GM12878 (cell line): ENCODE data around the gene GABBR2.

Experiments used
- CREB1 ChIP-seq: IDR thresholded peaks from 2 replicates; pipeline ENCODE4 v1.6.1; 2012; ENCODE audit warnings: low read depth, mild to moderate bottlenecking, inconsistent platforms
- TF ChIP-seq, protein P1 (sequence below), 3 experiments: IDR thresholded peaks in 2 of 3; conservative IDR thresholded peaks in 1 of 3; 2 replicates each; pipeline ENCODE4 v1.5.1; 2011; ENCODE audit warnings: low read depth in 3 of 3, low read length in 3 of 3, mild to moderate bottlenecking in 3 of 3, control low read depth in 2 of 3, moderate library complexity in 2 of 3, inconsistent platforms in 1 of 3, mixed read lengths in 1 of 3; ENCODE audit not compliant: control insufficient read depth in 2 of 3, insufficient read depth in 1 of 3; ENCODE audit errors: extremely low read depth in 1 of 3
- TF ChIP-seq, protein P2 (sequence below): IDR thresholded peaks from 2 replicates; pipeline ENCODE4 v1.6.1; 2012; ENCODE audit warnings: low read depth, low read length, improper control_type of control experiment

DNA sequence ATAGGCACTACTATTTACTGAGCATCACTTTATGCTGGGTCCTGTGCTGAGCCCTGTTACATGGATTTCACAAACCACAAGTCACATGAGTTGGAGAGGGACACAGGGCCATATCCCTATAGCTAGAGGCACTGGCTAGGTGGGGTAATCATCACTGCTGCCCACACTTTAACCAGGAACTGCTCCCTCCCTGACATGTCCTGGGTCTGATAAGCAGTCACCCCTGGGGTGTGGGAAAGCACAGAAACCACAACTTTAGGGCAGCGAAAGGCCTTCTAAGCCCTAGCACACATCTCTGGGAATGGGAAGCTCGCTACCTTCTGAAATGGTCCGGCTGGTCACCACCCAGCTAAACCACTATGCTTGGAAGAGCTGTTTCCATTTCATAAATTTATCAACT, 468.3 kb downstream of the GABBR2 start:
- TF ChIP-seq, protein P1, sequence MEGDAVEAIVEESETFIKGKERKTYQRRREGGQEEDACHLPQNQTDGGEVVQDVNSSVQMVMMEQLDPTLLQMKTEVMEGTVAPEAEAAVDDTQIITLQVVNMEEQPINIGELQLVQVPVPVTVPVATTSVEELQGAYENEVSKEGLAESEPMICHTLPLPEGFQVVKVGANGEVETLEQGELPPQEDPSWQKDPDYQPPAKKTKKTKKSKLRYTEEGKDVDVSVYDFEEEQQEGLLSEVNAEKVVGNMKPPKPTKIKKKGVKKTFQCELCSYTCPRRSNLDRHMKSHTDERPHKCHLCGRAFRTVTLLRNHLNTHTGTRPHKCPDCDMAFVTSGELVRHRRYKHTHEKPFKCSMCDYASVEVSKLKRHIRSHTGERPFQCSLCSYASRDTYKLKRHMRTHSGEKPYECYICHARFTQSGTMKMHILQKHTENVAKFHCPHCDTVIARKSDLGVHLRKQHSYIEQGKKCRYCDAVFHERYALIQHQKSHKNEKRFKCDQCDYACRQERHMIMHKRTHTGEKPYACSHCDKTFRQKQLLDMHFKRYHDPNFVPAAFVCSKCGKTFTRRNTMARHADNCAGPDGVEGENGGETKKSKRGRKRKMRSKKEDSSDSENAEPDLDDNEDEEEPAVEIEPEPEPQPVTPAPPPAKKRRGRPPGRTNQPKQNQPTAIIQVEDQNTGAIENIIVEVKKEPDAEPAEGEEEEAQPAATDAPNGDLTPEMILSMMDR (IDR thresholded peaks at IDR 0.05 in 2 of 3, conservative IDR thresholded peaks at IDR 0.05 in 1 of 3; ENCODE audit: control insufficient read depth in 2 of 3, extremely low read depth in 1 of 3, insufficient read depth in 1 of 3, low read depth in 3 of 3, low read length in 3 of 3), result no peak
- TF ChIP-seq, protein P2, sequence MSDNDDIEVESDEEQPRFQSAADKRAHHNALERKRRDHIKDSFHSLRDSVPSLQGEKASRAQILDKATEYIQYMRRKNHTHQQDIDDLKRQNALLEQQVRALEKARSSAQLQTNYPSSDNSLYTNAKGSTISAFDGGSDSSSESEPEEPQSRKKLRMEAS, result no peak
- TF ChIP-seq CREB1, result no peak
